ENCODE data around the gene GSTM4. TPM values are rescaled to one million over a fixed set of nuclear protein-coding genes. Genes with fewer than 3 reads are reported as not detected.
"Not testable (repeated sequence)": the region's sequence is repeated elsewhere in the genome, so short reads cannot be mapped to it uniquely, and the experiment has no call there.

GSTM4 gene
- total RNA-seq, 1 experiment from 2014 or later, result 11.9 TPM

DNA sequence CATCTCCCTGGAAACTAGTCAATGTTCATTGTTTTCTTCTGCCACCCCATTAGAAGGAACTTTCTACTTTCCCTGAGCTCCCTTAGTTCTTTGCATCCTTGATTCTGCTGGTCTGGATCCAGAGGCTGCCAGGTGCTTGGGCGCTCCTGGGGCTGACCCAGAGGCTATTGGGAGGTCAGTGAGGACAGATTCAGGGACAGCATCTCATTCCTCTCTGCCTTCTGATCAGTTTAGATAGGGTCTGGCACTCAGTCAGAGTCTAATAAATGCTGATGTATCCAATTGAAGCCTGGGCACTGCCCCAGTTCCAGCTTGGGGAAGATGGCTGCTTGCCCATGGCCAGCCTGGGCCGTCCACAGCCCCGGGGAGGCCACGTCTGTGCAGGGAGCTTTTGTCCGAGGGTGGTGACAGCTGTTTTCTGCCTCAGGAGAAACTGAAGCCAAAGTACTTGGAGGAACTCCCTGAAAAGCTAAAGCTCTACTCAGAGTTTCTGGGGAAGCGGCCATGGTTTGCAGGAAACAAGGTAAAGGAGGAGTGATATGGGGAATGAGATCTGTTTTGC is 34.0 kb downstream of the GSTM4 start:
- Histone ChIP-seq H3K36me3 (ENCODE audit: control insufficient read depth, insufficient read depth, low read length) (no peaks in the 10 kb centered on the region), H3K4me3 (ENCODE audit: low read depth, low read length) (no peak overlapping the region), H3K4me1 (no peaks in the 10 kb centered on the region), H3K9me3 (no peaks in the 10 kb centered on the region), H3K27me3 (replicated peaks; ENCODE audit: control insufficient read depth, insufficient read depth, low read length) (no peaks in the 10 kb centered on the region)
- Mint-ChIP-seq H3K27me3 (ENCODE audit: insufficient read depth, unreplicated experiment) (no peaks in the 10 kb centered on the region), H3K4me3 (ENCODE audit: unreplicated experiment) (no peak overlapping the region), H3K4me1 (ENCODE audit: low read depth, unreplicated experiment) (no peaks in the 10 kb centered on the region), H3K36me3 (ENCODE audit: insufficient read depth, unreplicated experiment) (no peaks in the 10 kb centered on the region), H3K9me3 (ENCODE audit: unreplicated experiment) (no peaks in the 10 kb centered on the region), H3K27ac (ENCODE audit: unreplicated experiment) (no peak overlapping the region)
- TF ChIP-seq CTCF (IDR thresholded peaks at IDR 0.05; ENCODE audit: insufficient read depth in 1 of 2, low read depth in 1 of 2, low read length in 1 of 2, severe bottlenecking in 1 of 2, unreplicated experiment in 1 of 2), result no peak
- CTCF ChIA-PET, result no interaction called here
- BruUV-seq (replicated peaks), result no TSS peak
- POLR2A ChIA-PET, result no interaction called here
- intact Hi-C loops (cut with micrococcal nuclease; ENCODE audit: unreplicated experiment), result no loop called here
- DNase-seq, result no peak

DNA sequence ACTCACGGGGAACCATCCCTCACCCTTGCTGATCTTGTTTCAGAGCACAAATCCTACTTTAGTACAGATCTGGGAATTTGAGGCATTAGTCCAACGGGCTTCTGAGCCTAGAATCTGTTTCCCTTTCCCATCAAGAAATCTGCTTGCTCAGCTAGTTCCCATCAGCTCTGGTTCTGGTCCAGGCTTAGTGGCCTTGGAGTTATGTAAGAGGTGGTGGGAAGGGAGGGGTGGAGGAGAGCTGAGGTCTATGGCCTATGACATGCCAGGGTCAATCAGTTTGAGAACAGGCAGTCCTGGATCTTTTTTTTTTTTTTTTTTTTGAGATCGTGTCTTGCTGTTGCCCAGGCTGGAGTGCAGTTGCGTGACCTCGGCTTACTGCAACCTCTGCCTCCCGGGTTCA is 35.9 kb downstream of the GSTM4 start:
- Histone ChIP-seq H3K27me3 (replicated peaks; ENCODE audit: control insufficient read depth, insufficient read depth, low read length) (no peaks in the 10 kb centered on the region), H3K36me3 (ENCODE audit: control insufficient read depth, insufficient read depth, low read length) (no peaks in the 10 kb centered on the region), H3K9me3 (no peaks in the 10 kb centered on the region), H3K4me1 (no peaks in the 10 kb centered on the region), H3K4me3 (ENCODE audit: low read depth, low read length) (no peak overlapping the region)
- Mint-ChIP-seq H3K36me3 (ENCODE audit: insufficient read depth, unreplicated experiment) (no peaks in the 10 kb centered on the region), H3K27me3 (ENCODE audit: insufficient read depth, unreplicated experiment) (no peaks in the 10 kb centered on the region), H3K4me3 (ENCODE audit: unreplicated experiment) (no peak overlapping the region), H3K27ac (ENCODE audit: unreplicated experiment) (no peak overlapping the region), H3K4me1 (ENCODE audit: low read depth, unreplicated experiment) (no peaks in the 10 kb centered on the region), H3K9me3 (ENCODE audit: unreplicated experiment) (no peaks in the 10 kb centered on the region)
- TF ChIP-seq CTCF (IDR thresholded peaks at IDR 0.05; ENCODE audit: insufficient read depth in 1 of 2, low read depth in 1 of 2, low read length in 1 of 2, severe bottlenecking in 1 of 2, unreplicated experiment in 1 of 2), result no peak
- POLR2A ChIA-PET, result no interaction called here
- no TSS peak for BruUV-seq (replicated peaks)
- DNase-seq, result no peak
- CTCF ChIA-PET, result no interaction called here
- intact Hi-C loops (cut with micrococcal nuclease; ENCODE audit: unreplicated experiment), result no loop called here

- H3K36me3 Mint-ChIP-seq (ENCODE audit: insufficient read depth, unreplicated experiment); H3K9me3 Mint-ChIP-seq (ENCODE audit: unreplicated experiment); H3K36me3 ChIP-seq (ENCODE audit: control insufficient read depth, insufficient read depth, low read length); H3K27me3 ChIP-seq (replicated peaks; ENCODE audit: control insufficient read depth, insufficient read depth, low read length); BruUV-seq (replicated peaks); H3K9me3 ChIP-seq; H3K4me3 ChIP-seq (ENCODE audit: low read depth, low read length); H3K4me1 ChIP-seq; H3K4me3 Mint-ChIP-seq (ENCODE audit: unreplicated experiment); H3K27me3 Mint-ChIP-seq (ENCODE audit: insufficient read depth, unreplicated experiment); POLR2A ChIA-PET; intact Hi-C loops (cut with micrococcal nuclease; ENCODE audit: unreplicated experiment); H3K4me1 Mint-ChIP-seq (ENCODE audit: low read depth, unreplicated experiment); CTCF ChIA-PET; DNase-seq; H3K27ac Mint-ChIP-seq (ENCODE audit: unreplicated experiment): not testable (repeated sequence)
Observed at GRCh38 chr1:109694400-109694799, 38.5 kb downstream of the GSTM4 start.

GRCh38 chr1:109695138-109695537 is 39.2 kb downstream of the GSTM4 start:
- DNase-seq; H3K27ac Mint-ChIP-seq (ENCODE audit: unreplicated experiment); H3K27me3 ChIP-seq (replicated peaks; ENCODE audit: control insufficient read depth, insufficient read depth, low read length); H3K9me3 Mint-ChIP-seq (ENCODE audit: unreplicated experiment); H3K27me3 Mint-ChIP-seq (ENCODE audit: insufficient read depth, unreplicated experiment); H3K4me1 Mint-ChIP-seq (ENCODE audit: low read depth, unreplicated experiment); H3K4me3 ChIP-seq (ENCODE audit: low read depth, low read length); CTCF ChIA-PET; BruUV-seq (replicated peaks); H3K9me3 ChIP-seq; H3K36me3 ChIP-seq (ENCODE audit: control insufficient read depth, insufficient read depth, low read length); H3K36me3 Mint-ChIP-seq (ENCODE audit: insufficient read depth, unreplicated experiment); POLR2A ChIA-PET; H3K4me3 Mint-ChIP-seq (ENCODE audit: unreplicated experiment); H3K4me1 ChIP-seq; intact Hi-C loops (cut with micrococcal nuclease; ENCODE audit: unreplicated experiment): not testable (repeated sequence)
